Mesothelial cell of epicardium (in vitro differentiated cells): ENCODE data around the gene ECHDC3. TPM values are rescaled to one million over a fixed set of nuclear protein-coding genes. Genes with fewer than 3 reads are reported as not detected.

Experiments
- DNase-seq, 2 experiments: peaks; one replicate each; pipeline ENCODE4 v3.0.0; 2021; ENCODE audit warnings: low spot score in 2 of 2; ENCODE audit not compliant: unreplicated experiment in 2 of 2
- H3K27ac Mint-ChIP-seq: 2 replicates; pipeline ENCODE4 v1.8.0; 2021; ENCODE audit warnings: mixed read lengths
- H3K27me3 Mint-ChIP-seq: 2 replicates; pipeline ENCODE4 v1.8.0; 2021; ENCODE audit warnings: low read depth, mixed read lengths
- H3K36me3 Mint-ChIP-seq: 2 replicates; pipeline ENCODE4 v1.8.0; 2021; ENCODE audit warnings: mixed read lengths
- H3K4me1 Mint-ChIP-seq: 2 replicates; pipeline ENCODE4 v1.8.0; 2021; ENCODE audit warnings: mixed read lengths
- H3K4me3 Mint-ChIP-seq: 2 replicates; pipeline ENCODE4 v1.8.0; 2021; ENCODE audit warnings: mild to moderate bottlenecking, moderate library complexity, mixed read lengths
- H3K9me3 Mint-ChIP-seq: 2 replicates; pipeline ENCODE4 v1.8.0; 2021; ENCODE audit warnings: mixed read lengths
- CTCF ChIP-seq: fragments of 200-600 bp; sonication (generic); IDR thresholded peaks from one replicate; pipeline ENCODE4 v1.5.0; 2021; ENCODE audit warnings: antibody characterized with exemption; ENCODE audit not compliant: unreplicated experiment
- total RNA-seq: library from RNA; stranded (reverse); gene quantifications from 3 replicates; pipeline ENCODE4 v1.2.1, GENCODE V29; 2021

ECHDC3 gene
- total RNA-seq, 1 donor from 2014 or later = 5.1 TPM

- Mint-ChIP-seq H3K4me3 (no peak overlapping the region), H3K4me1 (peaks cover 20% of the 10 kb centered on the region), H3K27ac (no peak overlapping the region), H3K9me3 (no peaks in the 10 kb centered on the region), H3K36me3 (no peaks in the 10 kb centered on the region), H3K27me3 (no peaks in the 10 kb centered on the region)
- DNase-seq = no peak
- TF ChIP-seq CTCF = no peak
Observed at GRCh38 chr10:11699550-11700097, 42.6 kb upstream of the ECHDC3 start.

- Mint-ChIP-seq H3K27ac (no peak overlapping the region), H3K4me3 (no peak overlapping the region), H3K36me3 (no peaks in the 10 kb centered on the region), H3K27me3 (no peaks in the 10 kb centered on the region), H3K4me1 (peaks cover 22% of the 10 kb centered on the region), H3K9me3 (no peaks in the 10 kb centered on the region)
- no peak for TF ChIP-seq CTCF
- DNase-seq = no peak
Observed at GRCh38 chr10:11700539-11700938, 41.6 kb upstream of the ECHDC3 start.

- H3K27me3 Mint-ChIP-seq = no peaks in the 10 kb centered on the region
- peaks cover 3% of the 10 kb centered on the region for H3K9me3 Mint-ChIP-seq
- H3K4me1 Mint-ChIP-seq = peaks cover 14% of the 10 kb centered on the region
- H3K36me3 Mint-ChIP-seq = peaks cover 2% of the 10 kb centered on the region
- H3K27ac Mint-ChIP-seq = no peak overlapping the region
- no peak for TF ChIP-seq CTCF
- H3K4me3 Mint-ChIP-seq = no peak overlapping the region
- DNase-seq = no peak
Observed at GRCh38 chr10:11701451-11702095, 40.6 kb upstream of the ECHDC3 start.

- no peak for DNase-seq
- Mint-ChIP-seq H3K9me3 (peaks cover 3% of the 10 kb centered on the region), H3K4me3 (no peak overlapping the region), H3K36me3 (peaks cover 2% of the 10 kb centered on the region), H3K27ac (no peak overlapping the region), H3K4me1 (peaks cover 14% of the 10 kb centered on the region), H3K27me3 (no peaks in the 10 kb centered on the region)
- TF ChIP-seq CTCF = no peak
Observed at GRCh38 chr10:11702264-11702663, 39.9 kb upstream of the ECHDC3 start.

- Mint-ChIP-seq H3K27me3 (no peaks in the 10 kb centered on the region), H3K4me3 (no peak overlapping the region), H3K27ac (no peak overlapping the region), H3K9me3 (peaks cover 3% of the 10 kb centered on the region), H3K36me3 (peaks cover 2% of the 10 kb centered on the region), H3K4me1 (peaks cover 14% of the 10 kb centered on the region)
- no peak for TF ChIP-seq CTCF
- no peak for DNase-seq
Observed at GRCh38 chr10:11704092-11704491, 38.1 kb upstream of the ECHDC3 start.
